H1 (cell line): ENCODE results near the gene TMEM223. TPM values are rescaled to one million over a fixed set of nuclear protein-coding genes. Genes with fewer than 3 reads are reported as not detected.

ENCODE experiments used
- CBX8 ChIP-seq: fragments of 300-800, 300-1000 bp; sonication (generic); IDR thresholded peaks from 2 replicates; pipeline ENCODE4 v1.7.1; 2016; ENCODE audit warnings: low read depth, low read length, borderline replicate concordance
- KDM1A ChIP-seq: fragments of 200-600, 300-600 bp; sonication (generic); IDR thresholded peaks from 2 replicates; pipeline ENCODE4 v1.7.1; 2016; ENCODE audit warnings: mild to moderate bottlenecking, low read length, borderline replicate concordance
- PHF8 ChIP-seq: fragments of 200-600 bp; sonication (generic); conservative IDR thresholded peaks from 2 replicates; pipeline ENCODE4 v1.7.1; 2012; ENCODE audit warnings: low read depth, mild to moderate bottlenecking, inconsistent platforms, low read length, moderate library complexity
- SP2 ChIP-seq: IDR thresholded peaks from 2 replicates; pipeline ENCODE4 v1.6.1; 2012; ENCODE audit warnings: mild to moderate bottlenecking, low read length, inconsistent platforms
- USF2 ChIP-seq: IDR thresholded peaks from 2 replicates; pipeline ENCODE4 v1.6.1; 2011; ENCODE audit warnings: low read length, improper control_type of control experiment
- polyA plus RNA-seq, 7 experiments: library from polyadenylated mRNA; depleted of rRNA in 3 of 7; stranded (reverse) in 5 of 7; unstranded in 2 of 7; fragments of >200 nt in 5 of 7; fragments of 200-250 nt in 2 of 7; gene quantifications; 1 replicate in 5 of 7; 2 replicates in 1 of 7; 4 replicates in 1 of 7; pipeline versions ENCODE4 v1.2.1 to v1.2.3, GENCODE V29; 2011 to 2013; ENCODE audit warnings: missing spikeins in 2 of 7, mixed read lengths in 2 of 7
- total RNA-seq: library from RNA; stranded (reverse); fragmentation: NEBNext Ultra II Directional; extraction: Animal tissue kit (Norgen Biotek cat#: 25700); gene quantifications from 2 replicates; pipeline ENCODE4 v1.2.1, GENCODE V29; 2021

TMEM223 gene
- total and polyA plus RNA-seq, 2 of the 8 experiments (the other 6 are each of a cell fraction or from before 2014, with no cell fraction given) = 22.9 to 64.1 TPM

- TF ChIP-seq USF2 = no peak; the same call in 1 of the 2 replicates
- no peak for TF ChIP-seq KDM1A
- peak; percentile 92 for TF ChIP-seq PHF8
- TF ChIP-seq CBX8 = no peak
- no peak for TF ChIP-seq SP2
- TF ChIP-seq, all 59 proteins: peak for 28
These were observed 4.6 kb downstream of the TMEM223 start, which contains the start of gene TMEM179B (continued) for GRCh38 chr11:62787005-62787759.
